Osteocyte (in vitro differentiated cells): ENCODE measurements around the gene SC5D. TPM values are rescaled to one million over a fixed set of nuclear protein-coding genes. Genes with fewer than 3 reads are reported as not detected.

Experiments used
- DNase-seq: peaks from one replicate; pipeline ENCODE4 v3.0.0; 2021; ENCODE audit warnings: mixed read lengths; ENCODE audit not compliant: unreplicated experiment; ENCODE audit errors: extremely low spot score
- H3K27ac Mint-ChIP-seq: one replicate; pipeline ENCODE4 v1.8.0; 2021; ENCODE audit warnings: mild to moderate bottlenecking, mixed read lengths; ENCODE audit not compliant: unreplicated experiment
- H3K27me3 Mint-ChIP-seq: one replicate; pipeline ENCODE4 v1.8.0; 2021; ENCODE audit warnings: mixed read lengths; ENCODE audit not compliant: unreplicated experiment
- H3K36me3 Mint-ChIP-seq: one replicate; pipeline ENCODE4 v1.8.0; 2021; ENCODE audit warnings: mixed read lengths; ENCODE audit not compliant: unreplicated experiment
- H3K4me1 Mint-ChIP-seq: one replicate; pipeline ENCODE4 v1.8.0; 2021; ENCODE audit warnings: mixed read lengths; ENCODE audit not compliant: unreplicated experiment
- H3K4me3 Mint-ChIP-seq: one replicate; pipeline ENCODE4 v1.8.0; 2021; ENCODE audit warnings: mild to moderate bottlenecking, moderate library complexity, mixed read lengths; ENCODE audit not compliant: unreplicated experiment
- H3K9me3 Mint-ChIP-seq: one replicate; pipeline ENCODE4 v1.8.0; 2021; ENCODE audit warnings: mixed read lengths; ENCODE audit not compliant: unreplicated experiment
- total RNA-seq: library from RNA; stranded (reverse); gene quantifications from 2 replicates; pipeline ENCODE4 v1.2.1, GENCODE V29; 2021
- TF ChIP-seq, protein P1 (sequence below): fragments of 200-600 bp; sonication (generic); IDR thresholded peaks from 2 replicates; pipeline ENCODE4 v1.5.0; 2021; ENCODE audit warnings: antibody characterized with exemption, mild to moderate bottlenecking, moderate library complexity

The SC5D gene
- total RNA-seq, 1 donor from 2014 or later: 32.3 TPM

DNA sequence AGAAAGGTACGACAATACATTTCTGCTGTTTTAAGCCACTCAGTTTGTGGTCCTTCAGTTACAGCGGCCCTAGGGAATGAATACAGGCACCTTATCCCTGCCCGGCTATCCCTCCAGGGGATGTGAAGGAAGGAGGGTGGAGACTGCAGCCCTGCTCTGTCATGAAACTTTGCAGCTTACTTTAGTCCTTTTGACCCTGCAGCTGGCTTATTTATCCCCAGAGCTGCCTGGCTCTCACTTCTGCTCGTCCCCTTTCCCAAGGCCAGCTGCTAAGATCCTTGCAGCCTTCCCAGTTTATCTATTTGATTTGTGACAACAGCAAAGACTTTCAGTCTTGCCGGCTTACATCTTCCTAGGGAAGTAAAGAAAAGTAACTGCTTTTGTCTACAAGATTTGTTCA is 55.2 kb downstream of the SC5D start:
- Mint-ChIP-seq H3K36me3 (no peaks in the 10 kb centered on the region), H3K4me3 (no peak overlapping the region), H3K27ac (no peak overlapping the region), H3K27me3 (peaks cover 14% of the 10 kb centered on the region), H3K4me1 (no peaks in the 10 kb centered on the region), H3K9me3 (no peaks in the 10 kb centered on the region)
- TF ChIP-seq, protein P1, sequence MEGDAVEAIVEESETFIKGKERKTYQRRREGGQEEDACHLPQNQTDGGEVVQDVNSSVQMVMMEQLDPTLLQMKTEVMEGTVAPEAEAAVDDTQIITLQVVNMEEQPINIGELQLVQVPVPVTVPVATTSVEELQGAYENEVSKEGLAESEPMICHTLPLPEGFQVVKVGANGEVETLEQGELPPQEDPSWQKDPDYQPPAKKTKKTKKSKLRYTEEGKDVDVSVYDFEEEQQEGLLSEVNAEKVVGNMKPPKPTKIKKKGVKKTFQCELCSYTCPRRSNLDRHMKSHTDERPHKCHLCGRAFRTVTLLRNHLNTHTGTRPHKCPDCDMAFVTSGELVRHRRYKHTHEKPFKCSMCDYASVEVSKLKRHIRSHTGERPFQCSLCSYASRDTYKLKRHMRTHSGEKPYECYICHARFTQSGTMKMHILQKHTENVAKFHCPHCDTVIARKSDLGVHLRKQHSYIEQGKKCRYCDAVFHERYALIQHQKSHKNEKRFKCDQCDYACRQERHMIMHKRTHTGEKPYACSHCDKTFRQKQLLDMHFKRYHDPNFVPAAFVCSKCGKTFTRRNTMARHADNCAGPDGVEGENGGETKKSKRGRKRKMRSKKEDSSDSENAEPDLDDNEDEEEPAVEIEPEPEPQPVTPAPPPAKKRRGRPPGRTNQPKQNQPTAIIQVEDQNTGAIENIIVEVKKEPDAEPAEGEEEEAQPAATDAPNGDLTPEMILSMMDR: no peak
- DNase-seq: no peak

DNA sequence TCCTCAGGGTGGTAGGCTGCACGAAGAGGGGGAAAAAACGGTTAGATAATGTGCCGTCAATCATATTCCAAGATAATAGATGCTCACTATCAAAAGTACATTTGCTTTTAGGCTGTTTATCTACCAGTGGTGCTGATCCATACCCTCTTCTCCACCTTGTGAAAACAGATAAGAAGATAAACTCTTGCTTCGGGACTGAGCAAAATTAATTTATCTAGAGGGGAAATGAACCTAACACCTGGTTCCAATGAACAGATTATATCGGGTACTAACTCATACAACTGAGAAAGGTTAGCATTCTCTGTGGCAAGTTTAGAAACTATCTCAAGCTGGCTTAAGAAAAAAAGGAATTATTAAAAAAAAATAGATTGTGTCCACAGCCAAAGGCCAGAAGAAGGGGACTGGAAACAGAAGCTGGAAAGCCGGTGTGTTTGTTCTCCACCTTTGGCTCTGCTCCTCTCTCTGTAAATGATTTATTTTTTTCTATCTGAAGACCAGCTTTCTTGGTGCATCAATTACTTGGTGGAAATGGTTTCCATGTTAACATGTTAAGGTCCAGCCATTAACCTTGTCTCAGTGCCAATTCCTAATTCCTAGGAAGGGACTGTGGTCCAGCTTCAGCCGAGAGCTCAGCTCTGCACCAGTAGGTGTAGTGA is 55.8 kb downstream of the SC5D start:
- Mint-ChIP-seq H3K4me1 (no peaks in the 10 kb centered on the region), H3K36me3 (no peaks in the 10 kb centered on the region), H3K9me3 (no peaks in the 10 kb centered on the region), H3K27me3 (peaks cover 17% of the 10 kb centered on the region), H3K4me3 (no peak overlapping the region), H3K27ac (no peak overlapping the region)
- TF ChIP-seq, protein P1: no peak
- DNase-seq: no peak

DNA sequence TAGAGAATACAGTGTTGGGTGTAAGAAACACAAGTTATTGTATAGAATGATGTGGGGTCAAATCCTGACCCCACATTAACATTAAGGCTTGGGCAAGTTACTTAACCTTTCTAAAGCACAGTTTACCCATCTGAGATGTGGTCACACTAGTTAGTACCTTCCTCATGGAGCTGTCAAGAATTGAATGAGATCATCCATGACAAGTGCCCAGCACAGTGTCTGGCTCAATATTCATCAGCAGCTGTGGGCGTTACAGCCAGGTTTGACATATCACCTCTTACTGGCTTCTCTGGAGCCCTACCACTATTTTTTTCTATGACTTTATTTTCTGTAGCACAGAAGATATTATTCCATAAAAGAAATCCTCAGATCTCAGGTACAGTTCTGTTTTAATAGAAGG is 57.2 kb downstream of the SC5D start:
- Mint-ChIP-seq H3K36me3 (no peaks in the 10 kb centered on the region), H3K4me1 (no peaks in the 10 kb centered on the region), H3K27me3 (peaks cover 14% of the 10 kb centered on the region), H3K27ac (no peak overlapping the region), H3K4me3 (no peak overlapping the region), H3K9me3 (no peaks in the 10 kb centered on the region)
- TF ChIP-seq, protein P1: no peak
- DNase-seq: no peak

DNA sequence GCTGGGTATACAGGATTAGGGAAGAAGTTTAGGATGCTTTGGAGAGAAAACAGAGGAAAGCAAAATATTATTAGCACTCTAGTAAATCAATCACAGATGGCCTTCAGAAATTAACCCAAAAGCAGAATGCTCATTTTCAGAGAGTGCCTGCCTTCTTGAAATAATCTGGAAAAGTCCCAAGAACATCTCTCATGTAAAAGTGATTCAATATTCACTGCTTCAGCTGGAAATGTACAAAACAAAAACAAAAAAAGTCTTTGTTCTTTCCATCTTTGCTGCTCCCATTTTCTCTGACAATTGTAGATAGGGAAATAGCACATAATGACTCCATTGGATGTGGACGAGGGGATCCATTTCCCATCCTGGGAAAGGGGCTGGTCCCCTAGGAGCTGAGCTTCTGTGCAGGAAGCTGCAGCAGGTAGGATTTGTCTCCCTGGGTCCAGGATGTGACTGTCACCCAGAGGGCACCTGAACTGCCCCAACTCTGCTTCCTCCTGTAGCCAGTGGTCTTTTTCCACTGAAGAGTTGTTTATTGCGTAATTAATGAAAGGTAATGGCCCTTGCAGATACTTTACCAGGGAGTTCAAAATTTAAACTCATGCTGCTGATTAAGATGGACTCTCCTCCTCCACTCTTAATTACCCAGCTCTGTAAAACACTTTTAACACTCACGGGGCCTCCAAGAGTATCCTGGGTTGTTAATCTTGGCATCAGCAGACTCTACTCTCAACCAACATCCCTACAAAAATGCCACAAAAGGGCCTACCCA is 57.9 kb downstream of the SC5D start:
- Mint-ChIP-seq H3K27ac (no peak overlapping the region), H3K4me1 (no peaks in the 10 kb centered on the region), H3K9me3 (no peaks in the 10 kb centered on the region), H3K4me3 (no peak overlapping the region), H3K27me3 (peaks cover 11% of the 10 kb centered on the region), H3K36me3 (no peaks in the 10 kb centered on the region)
- TF ChIP-seq, protein P1: no peak
- DNase-seq: no peak

DNA sequence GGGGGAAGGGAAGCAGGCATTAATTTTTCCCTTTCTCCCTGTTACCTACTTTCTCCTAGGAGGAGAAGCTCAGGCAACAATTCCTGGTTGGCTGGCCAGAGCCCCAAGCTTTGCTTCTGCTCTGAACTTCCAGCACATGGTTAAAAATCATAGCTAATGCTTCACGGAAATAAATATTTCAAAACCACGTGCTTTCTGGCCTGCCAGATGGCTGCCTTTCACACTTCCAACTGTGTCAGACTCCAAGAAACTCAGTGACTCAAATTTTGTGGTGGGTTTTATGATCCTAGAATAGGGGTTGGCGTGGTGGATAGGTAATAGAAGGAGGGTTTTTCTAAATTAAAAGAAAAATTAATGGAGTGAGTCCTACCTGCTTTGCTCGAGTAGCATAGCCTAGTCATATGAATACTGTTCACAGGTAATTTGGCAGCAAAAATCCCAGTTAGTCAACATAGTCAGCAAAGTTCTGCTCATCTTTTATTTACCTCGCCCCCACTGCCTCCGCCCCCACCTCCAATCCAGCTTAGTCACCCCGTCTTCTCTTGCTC is 58.6 kb downstream of the SC5D start:
- no peak overlapping the region for H3K4me3 Mint-ChIP-seq
- H3K4me1 Mint-ChIP-seq: no peaks in the 10 kb centered on the region
- H3K9me3 Mint-ChIP-seq: no peaks in the 10 kb centered on the region
- H3K36me3 Mint-ChIP-seq: no peaks in the 10 kb centered on the region
- TF ChIP-seq, protein P1: no peak
- no peak for DNase-seq
- peaks cover 8% of the 10 kb centered on the region for H3K27me3 Mint-ChIP-seq
- H3K27ac Mint-ChIP-seq: no peak overlapping the region
